ENCODE measurements around the gene NRXN3.

Gene NRXN3

GRCh38 chr14:79281244-79282152 is 1111.3 kb downstream of the NRXN3 start:
- DNase-seq, result no peak
- intact Hi-C loops (cut with DNase I), result no loop called here

DNA sequence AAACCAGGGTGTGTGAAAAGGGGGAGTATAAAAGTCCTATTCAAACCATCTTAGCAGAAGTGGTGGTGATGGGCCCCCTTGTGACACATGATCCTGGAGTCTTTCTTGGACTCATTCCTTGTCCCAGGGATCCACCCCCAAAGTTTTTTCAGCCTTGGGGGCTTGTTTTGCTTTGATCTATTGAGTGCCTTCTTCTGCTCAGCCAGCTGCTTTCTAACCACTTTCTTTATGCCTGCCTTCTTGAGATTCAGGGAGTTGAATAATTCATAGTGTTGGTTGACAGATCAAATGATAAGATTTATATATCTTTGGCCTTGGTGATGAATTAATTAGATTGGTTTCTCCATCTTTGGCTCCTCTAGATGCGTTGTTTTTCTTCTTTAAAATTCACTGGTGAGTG is 1114.4 kb downstream of the NRXN3 start:
- DNase-seq, result no peak
- intact Hi-C loops (cut with DNase I), result no loop called here

DNA sequence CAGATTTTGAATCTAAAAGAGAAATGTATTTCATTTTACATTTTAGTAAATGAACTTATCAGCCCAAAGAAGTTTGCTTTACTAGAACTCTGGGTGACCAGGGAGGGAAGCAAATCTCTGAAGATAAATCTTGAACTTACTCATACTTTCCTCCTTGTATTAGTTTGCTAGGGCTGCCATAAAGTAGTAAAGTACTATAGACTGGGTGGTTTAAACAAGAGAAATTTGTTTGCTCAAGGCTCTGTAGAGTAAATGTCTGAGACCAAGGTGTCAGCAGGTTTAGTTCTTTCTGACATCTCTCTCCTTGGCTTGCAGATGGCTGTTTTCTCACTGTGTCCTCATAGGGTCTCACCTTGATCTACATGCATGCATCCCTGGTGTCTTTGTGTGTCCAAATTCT is 1115.1 kb downstream of the NRXN3 start:
- intact Hi-C loops (cut with DNase I), result no loop called here
- no peak for DNase-seq

DNA sequence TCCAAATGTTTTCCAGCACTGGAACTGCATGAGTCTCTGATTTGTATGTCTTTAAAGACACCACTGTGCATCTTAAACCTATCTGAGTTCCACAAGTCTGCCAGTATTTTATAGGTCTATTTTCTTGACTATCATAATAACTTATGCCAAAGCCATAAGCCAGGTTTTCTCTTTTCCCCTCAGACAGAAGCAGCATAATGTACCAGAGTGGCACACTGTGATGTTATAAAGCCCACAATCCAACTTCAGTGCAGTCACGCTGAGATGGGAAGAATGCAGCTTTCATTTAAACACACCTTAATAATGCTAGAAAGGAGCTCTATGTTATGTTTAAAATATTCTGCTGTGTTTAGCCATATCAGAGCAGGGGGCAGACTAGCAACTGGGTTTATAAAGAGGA is 1117.8 kb downstream of the NRXN3 start:
- no peak for DNase-seq
- intact Hi-C loops (cut with DNase I), result no loop called here

- peak in 1 of 10 donors; percentile 72 for DNase-seq
- intact Hi-C loops (cut with DNase I), result no loop called here
These were observed 1123.5 kb downstream of the NRXN3 start for GRCh38 chr14:79293482-79294177.

- no peak for DNase-seq
- intact Hi-C loops (cut with DNase I), result no loop called here
These were observed 1124.3 kb downstream of the NRXN3 start for GRCh38 chr14:79294499-79294898.

- DNase-seq, result no peak
- intact Hi-C loops (cut with DNase I), result no loop called here
These were observed 1125.2 kb downstream of the NRXN3 start for GRCh38 chr14:79295385-79295784.

- intact Hi-C loops (cut with DNase I), result no loop called here
These were observed 1128.2 kb downstream of the NRXN3 start for GRCh38 chr14:79298373-79298772.

GRCh38 chr14:79299162-79299561 is 1129.0 kb downstream of the NRXN3 start:
- intact Hi-C loops (cut with DNase I), result no loop called here
- DNase-seq, result no peak

More at GRCh38 chr14:79298373-79298772, 1128.2 kb downstream of the NRXN3 start:
- no peak for DNase-seq

DNA sequence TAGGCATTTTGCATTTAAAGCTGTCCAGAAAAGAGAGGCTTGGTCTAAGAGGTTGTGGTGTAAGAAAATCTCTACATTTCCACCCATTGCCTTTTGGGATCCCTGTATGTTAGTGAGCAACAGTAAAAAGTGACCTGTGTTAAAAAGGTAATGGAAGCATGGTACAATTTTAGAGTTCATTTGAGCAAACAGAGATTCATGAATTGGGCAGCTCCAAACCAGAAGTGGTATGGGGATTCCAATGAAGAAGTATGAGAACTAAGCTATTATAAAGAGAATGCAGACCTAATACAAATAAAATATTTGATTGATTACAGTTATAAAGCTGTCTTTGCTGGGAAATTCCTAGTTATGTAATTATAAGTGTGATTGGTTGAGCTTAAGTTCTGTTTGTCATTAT is 1134.1 kb downstream of the NRXN3 start:
- intact Hi-C loops (cut with DNase I), result no loop called here
- no peak for DNase-seq

DNA sequence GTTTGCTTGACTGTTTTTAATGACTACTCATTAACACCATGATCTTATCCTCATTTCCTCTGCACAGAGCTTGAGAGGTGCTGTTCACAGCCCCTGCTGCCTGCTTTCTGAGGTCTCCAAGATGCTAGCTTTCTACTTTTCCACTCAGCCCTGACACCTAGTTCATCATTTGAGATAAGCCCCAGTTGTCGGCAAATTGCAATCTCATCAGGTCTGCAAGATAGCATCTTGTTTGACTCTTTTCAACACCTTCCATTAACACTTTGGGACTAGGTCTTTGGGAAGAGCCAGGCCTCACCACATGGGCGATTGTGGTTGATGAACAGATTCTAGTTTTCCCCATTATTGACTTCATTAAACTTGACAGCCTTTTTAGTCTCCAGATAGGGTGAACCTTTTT is 1136.4 kb downstream of the NRXN3 start:
- intact Hi-C loops (cut with DNase I), result loop anchor here (5.0 kb wide), 1 partner anchor 671 kb away; no protein-coding TSS in a partner anchor
- no peak for DNase-seq

DNA sequence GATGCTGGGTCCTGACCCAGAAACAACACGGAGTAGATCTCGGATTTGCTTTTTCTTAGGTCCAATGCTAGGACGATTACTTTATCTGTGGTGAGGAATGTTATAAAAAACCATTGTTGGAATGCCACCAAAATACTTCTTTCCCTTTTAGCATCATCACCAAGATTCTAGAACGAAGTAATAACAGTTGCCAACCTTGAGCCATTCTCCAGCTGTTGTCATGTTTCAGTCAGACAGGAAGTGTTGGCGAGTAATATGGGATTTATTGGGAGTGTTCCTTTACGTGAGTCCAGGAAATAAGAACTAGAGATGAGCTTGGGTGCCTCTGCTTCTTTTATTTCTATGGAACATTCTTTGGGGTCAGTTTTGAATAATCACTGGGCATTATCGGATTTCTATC is 1148.2 kb downstream of the NRXN3 start:
- intact Hi-C loops (cut with DNase I), result no loop called here
- no peak for DNase-seq

- intact Hi-C loops (cut with DNase I), result no loop called here
- DNase-seq, result no peak
These were observed 1150.4 kb downstream of the NRXN3 start for GRCh38 chr14:79320561-79320960.

GRCh38 chr14:79321070-79321469 is 1150.9 kb downstream of the NRXN3 start:
- intact Hi-C loops (cut with DNase I), result no loop called here
- no peak for DNase-seq

DNA sequence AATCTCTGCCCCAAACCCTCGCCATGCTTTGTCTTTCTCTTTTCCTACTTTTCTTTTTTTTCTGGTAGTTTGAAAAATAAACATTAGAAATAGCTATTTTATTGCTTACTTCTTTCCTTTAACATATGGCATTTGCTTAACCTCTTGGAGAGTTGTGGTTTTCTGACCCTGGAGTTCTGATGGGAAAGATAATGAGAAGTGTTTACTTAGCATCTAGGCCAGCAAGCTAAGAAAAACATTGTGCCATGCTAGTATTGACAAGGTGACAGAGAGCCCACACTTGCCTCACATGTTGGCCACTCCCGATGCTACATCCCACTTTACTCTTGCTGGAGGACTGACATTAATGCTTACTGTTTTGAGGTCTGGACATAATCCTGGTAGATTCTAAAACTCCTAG is 1154.9 kb downstream of the NRXN3 start:
- intact Hi-C loops (cut with DNase I), result no loop called here
- DNase-seq, result no peak

DNA sequence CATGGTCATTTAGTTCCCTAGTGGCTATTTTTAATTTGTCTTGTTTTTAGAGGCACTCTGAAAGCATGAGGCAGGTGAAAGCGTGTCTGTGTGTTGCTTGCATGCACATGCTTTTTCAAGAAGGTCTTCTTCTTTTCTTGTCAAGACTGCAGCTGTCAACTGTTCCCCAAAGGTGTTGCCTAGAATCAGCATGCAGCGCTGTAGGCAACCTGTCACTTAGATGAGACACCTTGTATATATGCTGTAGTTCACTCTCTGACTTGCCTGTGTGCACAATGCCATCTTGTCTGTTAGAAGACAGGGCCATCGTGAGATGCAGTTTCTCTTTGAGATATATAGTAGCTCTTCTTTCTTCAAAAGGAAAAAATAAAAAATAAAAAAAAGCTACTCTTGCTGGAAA is 1155.4 kb downstream of the NRXN3 start:
- intact Hi-C loops (cut with DNase I), result no loop called here
- DNase-seq, result no peak

- intact Hi-C loops (cut with DNase I), result no loop called here
- DNase-seq, result no peak
These were observed 1158.7 kb downstream of the NRXN3 start for GRCh38 chr14:79328863-79329262.

GRCh38 chr14:79331830-79332229 is 1161.7 kb downstream of the NRXN3 start:
- DNase-seq, result no peak
- intact Hi-C loops (cut with DNase I), result no loop called here

- intact Hi-C loops (cut with DNase I), result no loop called here
- DNase-seq, result peak in 3 of 10 donors; percentile 9 to 65 (median 38)
These were observed 1162.5 kb downstream of the NRXN3 start for GRCh38 chr14:79332504-79333197.

GRCh38 chr14:79333198-79333546 is 1163.0 kb downstream of the NRXN3 start:
- intact Hi-C loops (cut with DNase I), result no loop called here
- no peak for DNase-seq

- intact Hi-C loops (cut with DNase I), result no loop called here
- DNase-seq, result no peak
These were observed 1164.1 kb downstream of the NRXN3 start for GRCh38 chr14:79334272-79334671.
